ENCODE data around the gene SLC25A51. TPM values are rescaled to one million over a fixed set of nuclear protein-coding genes. Genes with fewer than 3 reads are reported as not detected.

Gene SLC25A51
- total RNA-seq, 5 donors from 2014 or later (not counting 1 experiment from before 2014, with no cell fraction given) = 19.7 to 37.6 (median 32.4) TPM

Other genes starting within 250 kb of the SLC25A51 start
- gene TRMT10B, start 150.3 kb downstream of the SLC25A51 start, total RNA-seq = 10 to 100 TPM; 17.8 to 25.6 (median 21.6) TPM
- 10 to 100 TPM; 40.0 to 64.2 (median 59.2) TPM for gene EXOSC3, start 119.1 kb downstream of the SLC25A51 start, total RNA-seq
- gene DCAF10, start 103.3 kb downstream of the SLC25A51 start, total RNA-seq = 10 to 100 TPM; 18.4 to 20.9 (median 19.2) TPM
- 1 to 10 TPM; 1.2 to 1.5 (median 1.3) TPM for gene SHB, start 165.1 kb upstream of the SLC25A51 start, total RNA-seq